HG03432 (cell line): Measurements from ENCODE around the gene KIRREL1.

ENCODE experiments used
- ATAC-seq: cut with Tn5 transposase; IDR thresholded peaks from one replicate; pipeline ENCODE4 v1.9.1; 2021; ENCODE audit warnings: mild to moderate bottlenecking, moderate library complexity; ENCODE audit not compliant: unreplicated experiment

Gene KIRREL1

GRCh38 chr1:158005224-158005623 lies 11.8 kb downstream of the KIRREL1 start:
- no peak for ATAC-seq

- no peak for ATAC-seq
These were observed 13.7 kb downstream of the KIRREL1 start for GRCh38 chr1:158007180-158007579.

GRCh38 chr1:158007667-158008386 lies 14.4 kb downstream of the KIRREL1 start:
- no peak for ATAC-seq

- ATAC-seq, result no peak
These were observed 15.2 kb downstream of the KIRREL1 start for GRCh38 chr1:158008630-158009029.

- ATAC-seq, result no peak
These were observed 18.3 kb downstream of the KIRREL1 start for GRCh38 chr1:158011714-158012113.

GRCh38 chr1:158013840-158014730 lies 20.6 kb downstream of the KIRREL1 start:
- ATAC-seq, result no peak

- no peak for ATAC-seq
These were observed 21.4 kb downstream of the KIRREL1 start for GRCh38 chr1:158014731-158015320.

GRCh38 chr1:158016651-158017335 lies 23.3 kb downstream of the KIRREL1 start:
- ATAC-seq, result no peak

- ATAC-seq, result no peak
These were observed 24.6 kb downstream of the KIRREL1 start for GRCh38 chr1:158017800-158018595.

- no peak for ATAC-seq
These were observed 25.9 kb downstream of the KIRREL1 start for GRCh38 chr1:158019171-158019868.

GRCh38 chr1:158020259-158020885 lies 26.9 kb downstream of the KIRREL1 start:
- ATAC-seq, result no peak

GRCh38 chr1:158020886-158021620 lies 27.6 kb downstream of the KIRREL1 start:
- no peak for ATAC-seq

GRCh38 chr1:158021721-158022120 lies 28.3 kb downstream of the KIRREL1 start:
- no peak for ATAC-seq

GRCh38 chr1:158022554-158023312 lies 29.3 kb downstream of the KIRREL1 start:
- ATAC-seq, result no peak

- ATAC-seq, result no peak
These were observed 31.3 kb downstream of the KIRREL1 start for GRCh38 chr1:158024737-158025136.

GRCh38 chr1:158025576-158026230 lies 32.3 kb downstream of the KIRREL1 start:
- no peak for ATAC-seq

GRCh38 chr1:158026651-158027050 lies 33.2 kb downstream of the KIRREL1 start:
- no peak for ATAC-seq
